GM21423 (cell line): ENCODE results near the gene MGRN1.
"Not testable (repeated sequence)": the region's sequence is repeated elsewhere in the genome, so short reads cannot be mapped to it uniquely, and the experiment has no call there.

Experiments
- ATAC-seq: cut with Tn5 transposase; IDR thresholded peaks from one replicate; pipeline ENCODE4 v1.9.1; 2021; ENCODE audit warnings: mild to moderate bottlenecking, moderate library complexity; ENCODE audit not compliant: unreplicated experiment

The MGRN1 gene

DNA sequence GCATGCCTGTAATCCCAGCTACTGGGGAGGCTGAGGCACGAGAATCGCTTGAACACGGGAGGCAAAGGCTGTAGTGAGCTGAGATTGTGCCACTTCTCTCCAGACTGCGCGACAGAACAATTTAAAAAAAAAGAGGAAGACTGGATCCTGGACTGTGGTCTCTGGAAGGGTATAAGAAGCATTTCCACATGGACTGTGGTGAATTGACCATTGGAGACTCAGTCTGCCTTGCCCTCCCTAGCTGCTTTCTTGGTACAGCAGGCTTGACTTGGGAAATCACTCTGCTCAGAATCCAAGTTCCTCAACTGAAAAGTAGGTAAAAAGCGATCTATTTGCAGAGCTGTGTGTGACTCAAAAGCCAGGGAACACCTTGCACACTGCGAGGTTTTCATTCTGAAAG is 1.0 kb upstream of the MGRN1 start:
- no peak for ATAC-seq

DNA sequence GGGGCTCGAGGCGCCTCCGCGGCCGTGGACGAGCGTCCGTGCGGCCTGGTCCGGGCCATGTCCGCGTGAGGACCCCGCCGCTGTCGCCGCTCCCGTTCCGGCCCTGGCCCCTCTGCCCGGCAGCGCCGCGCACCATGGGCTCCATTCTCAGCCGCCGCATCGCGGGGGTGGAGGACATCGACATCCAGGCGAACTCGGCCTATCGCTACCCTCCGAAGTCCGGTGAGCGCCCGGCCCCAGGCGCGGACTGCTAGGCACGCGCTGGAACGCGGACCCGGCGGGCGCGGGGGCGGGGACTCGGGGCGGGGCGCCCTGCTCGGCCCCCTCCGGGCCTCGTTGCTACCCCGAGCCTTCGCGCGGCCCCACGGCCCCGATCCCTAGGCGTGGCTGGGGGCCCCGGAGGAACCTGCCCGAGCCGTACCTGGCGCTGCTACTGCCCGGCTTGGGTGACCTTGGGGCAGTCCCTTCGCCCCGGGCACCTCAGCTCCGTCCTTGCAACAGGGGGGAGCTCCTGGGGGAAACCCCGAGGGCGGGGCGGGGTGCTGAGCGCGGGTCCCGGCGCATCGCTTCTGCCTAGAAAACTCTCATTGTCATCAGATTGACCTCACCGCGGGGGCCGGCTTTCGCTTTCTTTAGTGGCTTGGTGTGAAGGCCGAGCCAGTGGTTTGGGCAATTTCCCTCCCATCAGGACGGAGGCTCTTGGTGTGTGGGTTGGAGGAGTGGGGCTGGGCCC is 367 bp downstream of the MGRN1 start:
- ATAC-seq, result peak; percentile 46

DNA sequence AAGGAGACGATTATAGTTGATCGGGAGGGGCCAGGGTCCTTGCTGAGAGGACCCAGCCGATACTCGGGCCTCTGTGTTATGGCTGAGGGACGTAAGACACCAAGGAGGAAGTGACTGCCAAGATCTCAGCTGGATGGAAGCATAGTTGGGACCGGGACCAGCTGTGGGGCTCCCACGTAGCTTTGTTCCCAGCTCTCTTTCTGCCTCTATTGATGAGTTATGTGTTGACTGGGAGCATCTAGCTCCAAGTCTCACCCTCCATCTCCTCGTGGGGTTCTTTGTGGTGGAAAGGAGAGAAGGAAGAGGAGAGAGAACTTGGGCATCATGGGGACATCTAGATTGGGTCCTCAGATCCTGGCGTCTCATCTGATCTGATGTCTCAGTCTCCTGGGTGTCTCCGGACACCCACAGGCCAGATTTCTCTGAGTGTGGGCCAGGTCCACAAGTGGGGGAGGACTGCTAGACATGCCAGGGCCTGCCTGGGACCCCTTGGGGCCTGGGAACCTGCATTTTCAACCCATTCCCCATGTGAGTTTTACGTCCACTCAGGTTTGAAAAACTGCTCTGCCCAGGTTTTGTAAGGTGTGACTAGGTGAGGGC is 1.0 kb downstream of the MGRN1 start:
- no peak for ATAC-seq

DNA sequence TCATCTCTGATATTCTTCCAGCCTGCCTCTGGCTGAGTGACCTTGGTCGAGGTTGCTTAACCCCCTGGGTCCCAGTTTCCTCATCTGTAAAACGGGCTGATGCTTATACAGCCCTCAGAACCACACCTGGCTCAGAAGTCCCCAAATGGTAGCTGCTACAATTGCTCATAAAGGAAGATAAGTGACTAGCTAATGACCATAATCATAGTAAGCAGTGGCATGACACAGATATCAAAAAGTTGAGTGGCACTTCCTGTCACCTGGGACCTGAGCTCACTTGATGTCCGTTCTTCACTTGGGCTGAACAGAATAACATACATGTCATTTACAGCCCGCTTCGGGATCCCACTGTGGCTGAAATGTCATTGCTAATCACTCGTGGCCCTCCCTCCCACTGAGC is 1.8 kb downstream of the MGRN1 start:
- ATAC-seq, result no peak

DNA sequence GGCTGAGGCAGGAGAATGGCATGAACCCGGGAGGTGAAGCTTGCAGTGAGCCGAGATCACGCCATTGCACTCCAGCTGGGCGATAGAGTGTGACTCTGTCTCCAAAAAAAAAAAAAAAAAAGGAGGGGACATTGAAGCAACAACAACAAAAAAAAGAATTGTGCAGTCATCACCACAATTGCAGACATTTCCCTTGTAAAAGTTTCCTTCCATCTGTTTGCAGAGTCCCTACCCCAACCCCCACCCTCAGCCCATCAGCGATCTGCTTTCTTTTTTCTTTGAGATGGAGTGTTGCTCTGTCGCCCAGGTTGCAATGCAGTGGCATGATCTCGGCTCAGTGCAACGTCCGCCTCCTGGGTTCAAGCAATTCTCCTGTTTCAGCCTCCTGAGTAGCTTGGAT is 3.7 kb downstream of the MGRN1 start:
- ATAC-seq, result no peak

DNA sequence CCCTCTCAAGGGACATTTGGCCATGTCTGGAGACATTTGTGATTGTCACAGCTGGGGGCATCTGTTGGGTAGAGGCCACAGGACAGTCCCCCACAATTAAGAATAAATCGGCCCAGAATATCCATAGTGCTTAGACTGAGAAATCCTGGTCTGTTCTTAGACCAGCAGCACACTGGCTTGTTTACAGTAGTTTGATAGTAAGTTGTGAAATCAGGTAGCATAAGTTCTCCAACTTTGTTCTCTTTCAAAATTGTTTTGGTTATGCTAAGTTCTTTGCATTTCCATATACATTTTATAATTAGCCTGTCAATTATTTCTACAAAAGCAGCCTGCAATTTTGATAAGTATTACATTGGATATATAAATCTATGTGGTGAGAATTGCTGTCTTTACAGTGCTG is 6.8 kb downstream of the MGRN1 start:
- ATAC-seq, result no peak

DNA sequence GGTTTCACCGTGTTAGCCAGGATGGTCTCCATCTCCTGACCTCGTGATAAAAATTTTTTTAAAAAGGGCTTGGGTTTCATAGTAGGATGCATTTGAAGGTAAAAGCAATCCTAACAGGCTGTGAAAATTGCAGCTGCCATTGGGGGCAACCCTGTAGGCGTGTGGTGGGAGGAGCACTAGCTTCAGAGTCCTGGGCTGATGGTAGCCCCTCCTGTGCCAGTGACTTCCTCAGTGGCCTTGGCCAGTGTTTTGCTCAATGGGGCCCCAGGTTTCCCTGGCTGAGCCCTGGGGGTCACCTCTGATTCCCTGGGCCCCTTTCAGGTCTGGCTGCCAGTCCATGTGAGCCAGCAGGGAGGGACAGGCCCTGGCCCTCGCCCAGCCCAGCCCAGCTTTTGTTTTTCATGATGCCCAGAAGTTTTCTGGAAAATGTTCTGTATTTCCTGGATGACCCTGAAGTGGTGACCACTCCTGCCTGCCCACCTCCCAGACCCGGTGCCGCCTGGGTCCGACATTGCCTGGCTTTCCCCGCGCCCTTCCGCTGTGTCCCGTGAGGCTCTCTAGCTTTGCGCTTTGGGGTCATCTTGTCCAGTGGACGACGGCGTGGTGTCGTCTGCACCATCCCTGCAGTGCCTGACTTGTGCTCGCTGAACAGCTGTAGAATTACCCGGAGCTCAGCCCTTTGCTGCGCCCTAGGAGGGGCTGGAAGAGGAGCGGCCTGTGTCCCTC is 9.4 kb downstream of the MGRN1 start:
- no peak for ATAC-seq

DNA sequence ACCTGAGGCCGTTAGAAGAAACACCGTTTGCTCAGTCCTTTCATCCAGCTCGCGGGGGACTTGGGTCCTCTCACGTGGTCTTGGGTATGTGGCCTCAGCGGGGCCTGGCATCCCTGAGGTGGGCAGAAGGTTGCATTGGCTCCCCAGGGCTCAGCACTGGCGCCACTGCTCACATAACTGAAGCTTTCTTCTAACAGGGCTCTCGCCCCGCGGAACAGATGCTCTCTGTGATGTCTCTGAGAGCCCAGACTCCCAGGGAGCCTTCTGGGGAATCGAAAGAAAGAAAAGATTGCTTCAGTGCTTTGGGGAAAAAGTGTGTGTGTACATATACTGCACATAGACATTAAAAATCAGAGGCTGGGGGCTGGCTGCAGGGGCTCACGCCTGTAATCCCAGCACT is 10.1 kb downstream of the MGRN1 start:
- no peak for ATAC-seq

DNA sequence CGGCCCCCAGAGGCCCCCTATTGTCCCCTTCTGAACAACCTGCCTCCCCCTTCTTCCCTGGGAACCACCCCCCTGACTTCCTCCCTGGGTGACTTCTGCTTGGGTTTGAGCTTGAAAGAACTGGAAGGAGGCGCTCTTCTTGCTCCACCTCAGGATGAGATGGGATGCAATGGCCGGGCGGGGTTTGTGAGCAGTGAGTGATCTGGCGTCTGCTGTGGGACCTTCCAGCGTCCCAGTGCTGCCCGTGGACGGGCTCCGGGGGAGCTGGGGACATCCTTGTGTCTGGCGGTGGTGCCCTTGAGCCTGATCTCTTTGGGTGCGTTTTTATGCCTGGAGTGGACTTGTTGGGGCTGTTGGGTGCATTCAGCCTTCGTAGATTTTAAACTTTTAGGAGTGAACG is 11.6 kb downstream of the MGRN1 start:
- ATAC-seq, result no peak

DNA sequence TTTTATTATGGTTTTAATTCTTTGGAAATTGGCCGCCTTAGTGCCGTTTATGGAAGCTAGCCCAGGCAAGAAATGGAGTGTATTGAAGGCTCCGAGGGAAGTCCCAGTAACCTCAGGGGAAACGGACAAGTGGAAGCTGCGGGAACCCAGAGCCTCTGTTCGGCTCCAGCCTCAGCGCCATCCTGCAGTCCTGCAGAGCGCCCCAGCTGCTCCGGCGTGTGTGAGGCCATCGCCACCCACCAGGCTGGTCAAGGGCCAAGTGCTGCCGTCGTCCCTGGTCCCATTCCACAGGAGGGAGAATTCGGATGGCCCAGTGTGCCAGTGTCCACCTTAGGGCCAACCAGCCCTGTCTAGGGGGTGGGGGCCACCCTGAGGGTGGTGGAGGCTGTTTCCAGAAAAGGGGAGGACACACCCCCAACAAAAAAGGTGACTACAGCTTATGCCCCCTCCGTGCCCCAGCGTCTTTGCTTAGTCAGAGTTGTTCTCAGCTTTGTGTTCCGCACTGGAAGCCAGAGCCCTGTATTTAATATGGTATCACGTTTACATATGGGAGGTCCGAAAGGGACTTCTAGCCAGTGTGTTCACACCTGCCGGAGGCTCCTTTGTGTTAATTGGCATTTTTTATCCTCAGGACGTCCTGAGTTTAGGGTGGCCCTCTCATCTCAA is 13.0 kb downstream of the MGRN1 start:
- no peak for ATAC-seq

DNA sequence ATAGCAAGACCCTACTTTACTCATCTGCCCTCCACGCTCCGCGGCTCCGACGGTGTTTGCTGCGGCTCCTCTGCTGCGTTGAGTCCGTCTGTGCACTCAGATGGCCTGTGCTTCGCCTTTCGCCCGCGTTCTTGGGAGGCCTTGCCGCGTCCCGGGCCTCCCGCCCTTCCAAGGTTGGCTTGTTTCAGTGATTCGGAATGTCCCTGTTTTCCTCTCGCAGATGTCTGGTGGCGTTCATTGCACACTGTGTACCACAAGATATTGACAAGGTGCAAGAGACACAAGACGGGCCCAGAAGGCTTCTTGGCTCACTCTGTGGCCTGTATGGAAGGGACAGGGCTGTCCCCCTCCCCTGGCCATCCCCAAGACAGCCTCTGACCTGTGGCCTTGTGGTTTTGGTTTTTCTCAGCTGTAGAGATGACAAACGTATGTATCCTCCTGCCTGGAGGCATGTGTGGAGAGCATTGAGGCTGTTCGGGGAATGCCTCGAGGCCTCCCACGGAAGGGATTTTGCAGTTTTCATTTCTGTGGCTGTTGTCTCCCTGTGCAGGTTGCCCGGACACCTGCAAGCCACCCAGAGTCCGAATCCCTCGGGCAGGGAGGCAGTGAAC is 15.4 kb downstream of the MGRN1 start:
- ATAC-seq, result no peak

DNA sequence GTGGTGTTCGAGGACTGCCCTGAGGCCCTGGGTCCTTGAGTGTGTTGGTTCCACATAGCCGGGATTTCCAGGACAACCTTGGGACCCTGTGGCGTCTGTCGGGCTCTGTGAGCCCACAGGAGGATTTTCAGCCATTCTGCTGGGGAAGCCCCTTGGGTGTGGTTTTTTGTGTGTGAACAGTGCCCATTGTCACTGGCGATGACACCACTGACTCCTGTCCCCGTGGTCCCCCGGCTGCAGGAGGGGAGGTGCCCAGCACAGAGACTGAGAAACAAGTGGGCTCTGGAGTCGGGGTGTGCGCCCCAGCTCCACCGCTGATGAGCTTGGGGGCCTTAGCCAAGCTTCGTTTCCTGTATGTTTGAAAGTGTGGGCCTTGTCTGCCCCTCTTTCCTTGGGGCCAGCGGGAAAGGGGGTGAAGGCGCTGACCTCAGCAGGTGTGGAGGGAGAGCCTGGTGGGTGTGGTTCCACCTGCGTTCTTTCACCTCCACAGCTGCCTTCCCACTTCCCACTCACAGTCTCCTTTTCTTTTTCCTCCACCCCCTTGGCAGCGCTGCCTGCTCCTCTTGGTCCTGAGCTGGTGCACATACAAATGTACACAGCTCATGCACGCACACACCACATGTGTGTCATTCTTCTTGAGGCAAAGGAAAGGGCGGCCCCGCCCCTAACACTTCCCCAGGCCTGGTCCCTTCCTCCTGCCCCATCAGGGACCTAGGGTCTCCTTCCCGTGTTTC is 16.1 kb downstream of the MGRN1 start:
- no peak for ATAC-seq

DNA sequence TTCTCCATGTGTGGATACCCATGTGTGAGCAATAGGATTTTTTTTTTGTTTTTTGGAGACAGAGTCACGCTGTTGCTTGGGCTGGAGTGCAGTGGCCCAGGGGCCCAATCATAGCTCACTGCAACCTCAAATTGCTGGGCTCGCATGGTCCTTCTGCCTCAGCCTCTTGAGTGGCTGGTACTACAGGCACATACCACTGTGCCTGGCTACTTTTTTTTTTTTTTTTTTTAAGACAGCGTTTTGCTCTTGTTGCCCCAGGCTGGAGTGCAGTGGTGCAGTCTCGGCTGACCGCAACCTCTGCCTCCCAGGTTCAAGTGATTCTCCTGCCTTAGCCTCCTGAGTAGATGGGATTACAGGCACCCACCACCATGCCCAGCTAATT is 16.7 kb downstream of the MGRN1 start:
- no peak for ATAC-seq

DNA sequence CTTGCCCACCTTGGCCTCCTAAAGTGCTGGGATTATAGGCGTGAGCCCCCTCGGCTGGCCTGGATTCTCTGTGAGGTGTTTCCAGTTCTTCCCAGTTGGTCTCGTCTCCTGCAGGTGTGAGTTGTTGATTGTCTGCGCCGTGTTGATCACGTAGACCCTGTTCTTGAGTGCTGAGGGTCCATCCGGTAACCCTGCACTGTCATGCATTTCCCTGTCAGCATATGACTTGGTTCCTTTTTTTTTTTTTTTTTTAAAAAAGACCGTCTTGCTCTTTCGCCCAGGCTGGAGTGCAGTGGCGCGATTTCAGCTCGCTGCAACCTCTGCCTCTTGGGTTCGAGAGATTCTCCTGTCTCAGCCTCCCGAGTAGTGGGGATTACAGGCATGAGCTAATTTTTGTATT is 17.3 kb downstream of the MGRN1 start:
- no peak for ATAC-seq

DNA sequence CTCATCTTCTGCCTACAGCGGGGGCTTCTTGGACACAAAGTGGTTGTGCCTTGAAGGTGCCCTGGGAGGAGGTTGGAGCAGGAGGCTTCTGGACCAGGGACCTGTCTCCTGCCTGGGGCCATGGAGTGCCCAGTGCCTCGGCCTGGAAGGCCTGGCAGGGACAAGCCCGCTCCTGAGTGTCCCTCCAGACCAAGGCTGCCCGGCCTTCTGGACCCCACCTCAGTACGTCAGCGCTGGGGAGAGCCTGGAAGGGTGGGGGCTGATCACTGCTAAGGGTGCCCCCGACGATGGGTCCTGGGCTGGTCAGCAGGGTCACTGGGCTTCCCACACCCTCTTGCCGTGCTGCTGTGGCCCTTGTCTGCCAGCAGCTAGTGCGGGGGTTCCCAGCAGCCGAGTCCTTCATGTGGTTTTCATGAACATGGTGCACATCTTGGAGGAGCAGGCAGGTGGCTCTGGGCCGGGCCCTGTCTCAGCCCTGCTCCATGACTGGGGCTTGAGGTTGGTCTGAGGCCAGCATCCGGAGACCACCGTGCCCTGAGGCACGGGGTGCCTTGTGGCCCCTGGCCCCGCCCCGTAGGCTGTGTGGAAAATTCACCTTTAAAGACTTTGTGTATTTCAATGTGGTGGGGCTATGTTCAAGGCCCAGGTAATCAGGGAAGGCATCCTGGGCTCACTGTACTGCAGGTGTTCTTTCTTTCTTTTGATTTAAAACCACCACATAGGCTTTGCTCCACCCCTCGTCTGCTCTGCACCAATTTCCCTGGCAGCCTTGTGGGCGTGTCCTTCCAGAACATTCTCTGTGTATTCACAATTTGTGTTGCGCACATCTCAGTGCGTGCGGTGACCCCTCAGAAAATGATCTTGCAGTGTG is 22.4 kb downstream of the MGRN1 start:
- ATAC-seq, result no peak

DNA sequence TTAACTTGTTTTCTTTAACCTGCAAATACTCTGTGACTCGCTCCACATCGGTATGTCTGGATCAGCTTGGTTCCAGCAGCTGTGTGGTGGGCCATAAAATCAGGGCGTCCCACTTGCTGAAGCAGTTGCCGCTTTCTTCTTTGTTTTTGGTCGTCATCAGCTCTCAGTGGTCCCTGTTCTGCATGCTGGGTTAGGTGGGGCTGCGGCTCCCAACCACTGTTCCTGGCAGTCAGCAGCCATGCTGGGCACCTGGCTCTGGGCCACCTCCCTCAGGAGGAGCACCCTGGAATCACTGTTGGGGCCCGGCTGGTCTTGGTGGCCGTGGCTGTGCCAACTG is 23.0 kb downstream of the MGRN1 start:
- no peak for ATAC-seq

DNA sequence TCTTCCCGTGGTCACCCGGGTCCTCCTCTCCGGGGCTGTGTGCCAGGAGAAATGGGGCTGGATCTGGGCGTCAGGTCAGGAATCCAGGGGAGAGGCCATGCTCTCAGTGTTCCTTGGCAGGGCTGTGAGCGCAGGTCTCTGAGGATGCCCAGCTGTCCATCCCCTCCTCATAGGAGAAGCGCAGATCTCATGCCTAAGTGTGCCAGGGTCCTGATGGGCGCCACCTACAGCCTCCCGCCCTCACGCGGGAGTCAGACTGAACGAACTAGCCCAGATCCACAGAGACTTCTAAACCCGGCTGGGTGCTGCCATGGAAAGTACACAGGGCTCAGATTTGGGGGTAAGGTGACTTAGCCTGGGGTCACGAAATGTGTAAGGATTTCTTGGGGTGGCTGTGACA is 24.3 kb downstream of the MGRN1 start:
- no peak for ATAC-seq

DNA sequence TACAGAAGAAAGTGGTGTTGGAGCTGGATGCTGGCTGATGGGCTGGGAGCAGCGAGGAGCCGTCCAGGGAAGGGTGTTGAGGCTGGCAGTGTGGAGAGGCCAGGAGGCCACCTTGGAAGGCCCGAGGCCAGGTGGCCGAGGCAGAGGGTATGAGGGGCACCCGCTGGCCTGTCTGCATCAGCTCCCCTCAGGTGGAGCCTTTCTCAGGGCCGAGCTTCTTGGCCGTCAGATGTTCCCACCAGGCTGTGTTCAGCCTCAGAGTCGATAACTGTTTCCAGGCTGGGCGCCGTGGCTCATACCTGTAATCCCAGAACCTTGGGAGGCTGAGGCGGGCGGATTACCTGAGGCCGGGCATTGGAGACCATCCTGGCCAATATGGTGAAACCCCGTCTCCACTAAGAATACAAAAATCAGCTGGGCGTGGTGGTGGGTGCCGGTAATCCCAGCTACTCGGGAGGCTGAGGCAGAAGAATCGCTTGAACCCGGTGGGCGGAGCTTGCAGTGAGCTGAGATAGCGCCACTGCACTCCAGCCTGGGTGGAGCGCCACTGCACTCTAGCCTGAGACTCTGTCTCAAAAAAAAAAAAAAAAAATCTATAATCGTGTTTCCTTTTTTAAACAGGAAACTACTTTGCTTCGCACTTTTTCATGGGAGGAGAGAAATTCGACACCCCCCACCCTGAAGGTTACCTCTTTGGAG is 25.3 kb downstream of the MGRN1 start:
- no peak for ATAC-seq

DNA sequence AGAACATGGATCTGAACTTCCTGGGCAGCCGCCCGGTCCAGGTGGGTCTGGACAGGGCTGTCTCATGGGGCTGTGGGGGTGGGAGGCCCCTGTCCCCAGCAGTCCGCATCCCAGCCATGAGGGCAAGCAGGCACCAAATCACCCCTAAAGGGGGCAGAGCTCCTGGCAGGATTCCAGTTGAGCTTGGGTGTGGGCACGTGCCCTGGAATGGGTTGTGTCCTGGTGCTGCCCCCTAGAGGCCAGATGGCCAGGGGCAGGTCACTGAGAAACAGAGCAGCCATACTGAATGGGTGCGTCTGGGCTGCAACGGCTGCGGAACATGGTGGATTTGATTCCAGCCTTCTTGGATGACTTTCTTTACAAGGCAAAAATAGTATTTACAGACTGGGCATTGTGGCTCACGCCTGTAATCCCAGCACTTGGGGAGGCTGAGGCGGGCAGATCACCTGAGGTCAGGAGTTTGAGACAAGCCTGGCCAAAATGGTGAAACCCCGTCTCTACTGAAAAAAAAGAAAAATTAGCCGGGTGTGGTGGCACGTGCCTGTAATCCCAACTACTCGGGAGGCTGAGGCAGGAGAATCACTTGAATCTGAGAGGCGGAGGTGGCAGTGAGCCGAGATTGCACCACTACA is 25.9 kb downstream of the MGRN1 start:
- ATAC-seq, result not testable (repeated sequence)
